Measurements from ENCODE around the gene HIPK3.
"Not testable (repeated sequence)": the region's sequence is repeated elsewhere in the genome, so short reads cannot be mapped to it uniquely, and the experiment has no call there.

GRCh38 chr11:33306821-33307220 is 49.6 kb downstream of the HIPK3 start:
- not testable (repeated sequence) for TF ChIP-seq CTCF, POLR2A (IDR thresholded peaks at IDR 0.05)

All from heart left ventricle (tissue), 13 donors.